Fibroblast of lung (primary cell): ENCODE data around the gene APOO. TPM values are rescaled to one million over a fixed set of nuclear protein-coding genes. Genes with fewer than 3 reads are reported as not detected.

Source experiments
- DNase-seq, 2 donors: peaks; one replicate each; pipeline versions ENCODE4 v3.0.0 to v3.0.0-alpha.2; 2010; ENCODE audit warnings: low read depth in 2 of 2
- H2AFZ ChIP-seq: 2 replicates; pipeline ENCODE4 v1.5.1; 2012; ENCODE audit warnings: low read length, control low read depth, inconsistent platforms
- H3K27ac ChIP-seq: 2 replicates; pipeline ENCODE4 v1.5.1; 2011; ENCODE audit warnings: low read length, control low read depth; ENCODE audit not compliant: insufficient read depth
- H3K27me3 ChIP-seq: 2 replicates; pipeline ENCODE4 v1.5.1; 2011; ENCODE audit warnings: mild to moderate bottlenecking, low read length; ENCODE audit not compliant: control insufficient read depth, insufficient read depth
- H3K36me3 ChIP-seq: 2 replicates; pipeline ENCODE4 v1.5.1; 2011; ENCODE audit warnings: low read length; ENCODE audit not compliant: control insufficient read depth, insufficient read depth
- H3K4me1 ChIP-seq: 2 replicates; pipeline ENCODE4 v1.5.1; 2011; ENCODE audit warnings: low read length; ENCODE audit not compliant: control insufficient read depth, insufficient read depth; ENCODE audit errors: extremely low read depth
- H3K4me2 ChIP-seq: 2 replicates; pipeline ENCODE4 v1.5.1; 2011; ENCODE audit warnings: low read length, control low read depth; ENCODE audit not compliant: insufficient read depth; ENCODE audit errors: extremely low read depth
- H3K4me3 ChIP-seq, 4 experiments: fragments of 200-600 bp in 1 of 4; sonication (generic) in 1 of 4; replicated peaks in 1 of 4; 2 replicates each; pipeline ENCODE4 v1.5.1; 2011 to 2016; ENCODE audit warnings: low read length in 4 of 4, low read depth in 3 of 4, mild to moderate bottlenecking in 3 of 4, control low read depth in 2 of 4, inconsistent platforms in 1 of 4, mixed read lengths in 1 of 4; ENCODE audit not compliant: insufficient read depth in 1 of 4; ENCODE audit errors: control extremely low read depth in 1 of 4
- H3K79me2 ChIP-seq: 2 replicates; pipeline ENCODE4 v1.5.1; 2012; ENCODE audit warnings: mild to moderate bottlenecking, low read length, inconsistent platforms; ENCODE audit not compliant: control insufficient read depth, insufficient read depth
- H3K9ac ChIP-seq: 2 replicates; pipeline ENCODE4 v1.5.1; 2011; ENCODE audit warnings: mild to moderate bottlenecking, low read length, control low read depth; ENCODE audit not compliant: insufficient read depth
- H3K9me3 ChIP-seq: 2 replicates; pipeline ENCODE4 v1.5.1; 2012; ENCODE audit warnings: low read depth, low read length; ENCODE audit not compliant: control insufficient read depth, insufficient read depth
- H4K20me1 ChIP-seq: 2 replicates; pipeline ENCODE4 v1.5.1; 2011; ENCODE audit warnings: low read length; ENCODE audit not compliant: control insufficient read depth, insufficient read depth; ENCODE audit errors: extremely low read depth
- CTCF ChIP-seq, 2 donors: IDR thresholded peaks in 1 of 2; conservative IDR thresholded peaks in 1 of 2; 1 replicate in 1 of 2; 2 replicates in 1 of 2; pipeline ENCODE4 v1.5.1; 2011 to 2012; ENCODE audit warnings: low read length in 2 of 2, control low read depth in 1 of 2, inconsistent platforms in 1 of 2, low read depth in 1 of 2, mild to moderate bottlenecking in 1 of 2
- EZH2 ChIP-seq: IDR thresholded peaks from 2 replicates; pipeline ENCODE4 v1.5.1; 2012; ENCODE audit warnings: low read length, control low read depth, mild to moderate bottlenecking; ENCODE audit errors: missing control alignments
- polyA plus RNA-seq, 2 donors: library from polyadenylated mRNA; depleted of rRNA in 1 of 2; stranded (reverse) in 1 of 2; unstranded in 1 of 2; fragments of >200 nt; gene quantifications; 2 replicates each; pipeline ENCODE4 v1.2.1, GENCODE V29; 2011 to 2012; ENCODE audit warnings: missing spikeins in 1 of 2
- total RNA-seq: library from RNA; depleted of rRNA; stranded (reverse); fragments of >200 nt; gene quantifications from 2 replicates; pipeline ENCODE4 v1.2.1, GENCODE V29; 2014

APOO gene
- total and polyA plus RNA-seq, 2 donors (not counting 1 experiment from before 2014, with no cell fraction given) = 8.1 to 17.0 TPM

GRCh38 chrX:23840674-23841073, 67.1 kb downstream of the APOO start:
- H3K4me1 ChIP-seq = no peaks in the 10 kb centered on the region
- H3K4me3 ChIP-seq = no peak overlapping the region
- H3K4me2 ChIP-seq = no peak overlapping the region
- no peaks in the 10 kb centered on the region for H3K79me2 ChIP-seq
- no peak overlapping the region for H3K9ac ChIP-seq
- no peaks in the 10 kb centered on the region for H3K9me3 ChIP-seq
- H2AFZ ChIP-seq = no peak overlapping the region
- H3K36me3 ChIP-seq = no peaks in the 10 kb centered on the region
- no peaks in the 10 kb centered on the region for H3K27me3 ChIP-seq
- H4K20me1 ChIP-seq = no peaks in the 10 kb centered on the region
- DNase-seq = no peak
- TF ChIP-seq CTCF (conservative IDR thresholded peaks at IDR 0.05 in 1 of 2, IDR thresholded peaks at IDR 0.05 in 1 of 2; ENCODE audit: low read depth in 1 of 2, low read length in 2 of 2) = no peak
- no peak for TF ChIP-seq EZH2
- no peak overlapping the region for H3K27ac ChIP-seq

- H3K4me2 ChIP-seq = no peak overlapping the region
- no peak overlapping the region for H2AFZ ChIP-seq
- no peak overlapping the region for H3K9ac ChIP-seq
- DNase-seq = no peak
- no peaks in the 10 kb centered on the region for H3K27me3 ChIP-seq
- H3K36me3 ChIP-seq = no peaks in the 10 kb centered on the region
- no peak overlapping the region for H3K4me3 ChIP-seq
- TF ChIP-seq CTCF (conservative IDR thresholded peaks at IDR 0.05 in 1 of 2, IDR thresholded peaks at IDR 0.05 in 1 of 2; ENCODE audit: low read depth in 1 of 2, low read length in 2 of 2) = no peak
- no peak for TF ChIP-seq EZH2
- no peak overlapping the region for H3K27ac ChIP-seq
- no peaks in the 10 kb centered on the region for H4K20me1 ChIP-seq
- no peaks in the 10 kb centered on the region for H3K4me1 ChIP-seq
- no peaks in the 10 kb centered on the region for H3K9me3 ChIP-seq
- H3K79me2 ChIP-seq = no peaks in the 10 kb centered on the region
Measured at GRCh38 chrX:23838953-23839352, 68.8 kb downstream of the APOO start.

- TF ChIP-seq EZH2 = no peak
- no peak for TF ChIP-seq CTCF (conservative IDR thresholded peaks at IDR 0.05 in 1 of 2, IDR thresholded peaks at IDR 0.05 in 1 of 2; ENCODE audit: low read depth in 1 of 2, low read length in 2 of 2)
- Histone ChIP-seq H2AFZ (no peak overlapping the region), H3K4me3 (no peak overlapping the region), H3K4me1 (no peaks in the 10 kb centered on the region), H3K4me2 (no peak overlapping the region), H4K20me1 (no peaks in the 10 kb centered on the region), H3K27me3 (no peaks in the 10 kb centered on the region), H3K79me2 (no peaks in the 10 kb centered on the region), H3K9ac (no peak overlapping the region), H3K27ac (no peak overlapping the region), H3K9me3 (no peaks in the 10 kb centered on the region), H3K36me3 (no peaks in the 10 kb centered on the region)
- no peak for DNase-seq
Measured at GRCh38 chrX:23832721-23833120, 75.0 kb downstream of the APOO start.
